GM18498 (cell line): ENCODE results near the gene NOB1.
"Not testable (repeated sequence)": the region's sequence is repeated elsewhere in the genome, so short reads cannot be mapped to it uniquely, and the experiment has no call there.

Source experiments
- ATAC-seq: cut with Tn5 transposase; IDR thresholded peaks from one replicate; pipeline ENCODE4 v1.9.1; 2021; ENCODE audit warnings: mild to moderate bottlenecking, moderate library complexity; ENCODE audit not compliant: unreplicated experiment

NOB1 gene

GRCh38 chr16:69761983-69762813, 7.5 kb upstream of the NOB1 start, which contains the start of gene WWP2:
Gene WWP2 (plus strand): TSS chr16:69762332. CDS start chr16:69787011, 24,679 bp downstream.
- peak; percentile 85 for ATAC-seq

- ATAC-seq: not testable (repeated sequence)
These were observed 2.6 kb upstream of the NOB1 start for GRCh38 chr16:69757375-69757774.

- ATAC-seq: no peak
These were observed 2.0 kb upstream of the NOB1 start for GRCh38 chr16:69756705-69757104.

GRCh38 chr16:69754143-69754468, 620 bp downstream of the NOB1 start:
- no peak for ATAC-seq

GRCh38 chr16:69748694-69749345, 5.9 kb downstream of the NOB1 start:
- no peak for ATAC-seq

GRCh38 chr16:69747115-69747514, 7.6 kb downstream of the NOB1 start:
- ATAC-seq: no peak

- no peak for ATAC-seq
These were observed 8.8 kb downstream of the NOB1 start for GRCh38 chr16:69745959-69746358.

GRCh38 chr16:69745232-69745612, 9.5 kb downstream of the NOB1 start:
- no peak for ATAC-seq

- ATAC-seq: no peak
These were observed 10.1 kb downstream of the NOB1 start for GRCh38 chr16:69744363-69745231.

- no peak for ATAC-seq
These were observed 12.5 kb downstream of the NOB1 start for GRCh38 chr16:69741951-69742904.

- ATAC-seq: no peak
These were observed 13.2 kb downstream of the NOB1 start for GRCh38 chr16:69741519-69741918.

- no peak for ATAC-seq
These were observed 22.6 kb downstream of the NOB1 start for GRCh38 chr16:69732101-69732500.

- ATAC-seq: not testable (repeated sequence)
These were observed 23.4 kb downstream of the NOB1 start for GRCh38 chr16:69731280-69731679.

- not testable (repeated sequence) for ATAC-seq
These were observed 25.7 kb downstream of the NOB1 start for GRCh38 chr16:69729030-69729429.

GRCh38 chr16:69727916-69728270, 26.8 kb downstream of the NOB1 start:
- ATAC-seq: no peak

GRCh38 chr16:69726313-69727060, 28.2 kb downstream of the NOB1 start, which contains the start of gene NQO1:
Gene NQO1 (minus strand): TSS chr16:69726560. CDS start chr16:69726439, 121 bp downstream.
- peak; percentile 99 for ATAC-seq

GRCh38 chr16:69725480-69726312, 29.0 kb downstream of the NOB1 start:
- ATAC-seq: no peak

GRCh38 chr16:69724981-69725479, 29.7 kb downstream of the NOB1 start:
- ATAC-seq: no peak
